ENCODE results near the gene NEURL1B.

GRCh38 chr5:172681421-172681820, 40.4 kb downstream of the NEURL1B start:
- TF ChIP-seq POLR2AphosphoS5 (IDR thresholded peaks at IDR 0.05; ENCODE audit: insufficient read depth in 1 of 2, low read depth in 1 of 2) (no peak), POLR2A (IDR thresholded peaks at IDR 0.05) (no peak), CTCF (IDR thresholded peaks at IDR 0.05) (no peak)
